Neural cell (in vitro differentiated cells): ENCODE data around the gene NKAIN2. TPM values are rescaled to one million over a fixed set of nuclear protein-coding genes. Genes with fewer than 3 reads are reported as not detected.

ENCODE experiments used
- H2AFZ ChIP-seq: fragments of 200-600, 300-800 bp; sonication (generic), shearing (Covaris generic); 2 replicates; pipeline ENCODE4 v1.6.0; 2014; ENCODE audit warnings: low read depth, mild to moderate bottlenecking, antibody characterized with exemption, low read length, moderate library complexity
- H3F3A ChIP-seq: fragments of 200-600 bp; shearing (Covaris generic); 2 replicates; pipeline ENCODE4 v1.6.1; 2016; ENCODE audit warnings: mild to moderate bottlenecking, moderate library complexity, mixed read lengths, antibody characterized with exemption, low read length; ENCODE audit not compliant: insufficient read depth, poor library complexity, severe bottlenecking
- H3K27ac ChIP-seq: fragments of 200-600, 300-800 bp; sonication (generic), shearing (Covaris generic); 2 replicates; pipeline ENCODE4 v1.5.1; 2014; ENCODE audit warnings: mild to moderate bottlenecking, low read length, moderate library complexity
- H3K27me3 ChIP-seq: fragments of 300-800, 200-600 bp; sonication (generic), shearing (Covaris generic); 2 replicates; pipeline ENCODE4 v1.6.0; 2014; ENCODE audit warnings: mild to moderate bottlenecking, low read depth, low read length, moderate library complexity; ENCODE audit not compliant: insufficient read depth
- H3K36me3 ChIP-seq: fragments of 300-800, 200-600 bp; sonication (generic), shearing (Covaris generic); 2 replicates; pipeline ENCODE4 v1.5.1; 2014; ENCODE audit warnings: mild to moderate bottlenecking, antibody characterized with exemption, low read length, moderate library complexity; ENCODE audit not compliant: insufficient read depth
- H3K4me2 ChIP-seq: fragments of 300-800, 200-600 bp; sonication (generic), shearing (Covaris generic); 2 replicates; pipeline ENCODE4 v1.6.0; 2014; ENCODE audit warnings: mild to moderate bottlenecking, low read length
- H3K4me3 ChIP-seq: fragments of 300-800, 200-600 bp; sonication (generic), shearing (Covaris generic); 2 replicates; pipeline ENCODE4 v1.5.1; 2014; ENCODE audit warnings: mild to moderate bottlenecking, low read length, moderate library complexity
- H3K79me2 ChIP-seq: fragments of 200-600 bp; shearing (Covaris generic); replicated peaks from 2 replicates; pipeline ENCODE4 v1.6.0; 2014; ENCODE audit warnings: mild to moderate bottlenecking, low read length, moderate library complexity; ENCODE audit not compliant: insufficient read depth
- H3K9ac ChIP-seq: fragments of 300-800, 200-600 bp; sonication (generic), shearing (Covaris generic); 2 replicates; pipeline ENCODE4 v1.6.1; 2016; ENCODE audit warnings: mild to moderate bottlenecking, low read length, mixed read lengths
- H3K9me2 ChIP-seq: fragments of 200-600 bp; shearing (Covaris generic); 2 replicates; pipeline ENCODE4 v1.6.1; 2016; ENCODE audit warnings: mild to moderate bottlenecking, low read length, mixed read lengths; ENCODE audit not compliant: insufficient read depth
- H3K9me3 ChIP-seq: fragments of 200-600, 300-800 bp; sonication (generic), shearing (Covaris generic); 2 replicates; pipeline ENCODE4 v1.6.1; 2016; ENCODE audit warnings: mild to moderate bottlenecking, mixed run types, low read length, moderate library complexity, mixed read lengths
- H4K20me1 ChIP-seq: fragments of 200-600 bp; shearing (Covaris generic); 2 replicates; pipeline ENCODE4 v1.6.1; 2016; ENCODE audit warnings: mild to moderate bottlenecking, mixed run types; ENCODE audit not compliant: insufficient read depth
- EP300 ChIP-seq: fragments of 450-650 bp; conservative IDR thresholded peaks from 2 replicates; pipeline ENCODE4 v1.6.1; 2014; ENCODE audit warnings: antibody characterized with exemption, mild to moderate bottlenecking, moderate library complexity; ENCODE audit not compliant: poor library complexity, severe bottlenecking
- EZH2 ChIP-seq: fragments of 200-600, 300-800 bp; shearing (Covaris generic), sonication (generic); IDR thresholded peaks from 2 replicates; pipeline ENCODE4 v1.6.1; 2014; ENCODE audit warnings: antibody characterized with exemption, low read length, borderline replicate concordance, mild to moderate bottlenecking; ENCODE audit not compliant: insufficient read depth, poor library complexity, severe bottlenecking
- MXI1 ChIP-seq: fragments of 450-650 bp; conservative IDR thresholded peaks from 2 replicates; pipeline ENCODE4 v1.6.1; 2014; ENCODE audit warnings: antibody characterized with exemption, mild to moderate bottlenecking; ENCODE audit not compliant: poor library complexity, severe bottlenecking
- POLR2AphosphoS5 ChIP-seq: IDR thresholded peaks from 2 replicates; pipeline ENCODE4 v1.6.1; 2012
- RAD21 ChIP-seq: fragments of 450-650 bp; conservative IDR thresholded peaks from 2 replicates; pipeline ENCODE4 v1.6.1; 2014; ENCODE audit warnings: antibody characterized with exemption, mild to moderate bottlenecking, moderate library complexity
- SMC3 ChIP-seq: fragments of 450-650 bp; conservative IDR thresholded peaks from 2 replicates; pipeline ENCODE4 v1.6.1; 2014; ENCODE audit warnings: antibody characterized with exemption, mild to moderate bottlenecking, moderate library complexity; ENCODE audit not compliant: poor library complexity
- TAF1 ChIP-seq: IDR thresholded peaks from 2 replicates; pipeline ENCODE4 v1.6.1; 2012; ENCODE audit warnings: low read depth
- polyA plus RNA-seq: library from polyadenylated mRNA; depleted of rRNA; stranded (reverse); fragments of >200 nt; gene quantifications from 2 replicates; pipeline ENCODE4 v1.2.3, GENCODE V29; 2014
- TF ChIP-seq, protein P1 (sequence below): fragments of 450-650 bp; IDR thresholded peaks from 2 replicates; pipeline ENCODE4 v1.5.1; 2014; ENCODE audit warnings: antibody characterized with exemption, mild to moderate bottlenecking, moderate library complexity; ENCODE audit not compliant: poor library complexity, severe bottlenecking
- TF ChIP-seq, protein P2 (sequence below): IDR thresholded peaks from 2 replicates; pipeline ENCODE4 v1.6.1; 2012; ENCODE audit warnings: borderline replicate concordance

The NKAIN2 gene
- polyA plus RNA-seq, 1 donor from 2014 or later, result 23.2 TPM

DNA sequence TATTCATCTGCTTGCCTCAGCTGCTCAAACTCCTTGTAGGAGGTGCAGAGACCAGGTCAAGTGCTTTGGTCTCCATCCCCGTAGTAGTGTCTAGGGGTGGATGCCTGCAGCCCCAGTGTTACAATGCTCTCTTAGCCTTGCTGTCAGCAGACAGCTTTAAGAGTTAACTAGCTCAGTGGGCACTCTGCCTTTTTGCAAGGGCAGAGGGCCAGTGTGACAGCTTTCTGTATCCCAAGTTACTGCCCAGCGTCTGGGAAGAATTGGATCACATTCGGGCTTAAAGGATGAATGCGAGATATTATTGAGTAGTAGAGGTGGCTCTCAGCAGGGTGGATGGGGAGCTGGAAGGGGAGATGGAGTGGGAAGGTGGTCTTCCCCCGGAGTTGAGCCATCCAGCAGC lies 818.7 kb downstream of the NKAIN2 start:
- H3K27ac ChIP-seq, result no peak overlapping the region
- H3F3A ChIP-seq, result no peaks in the 10 kb centered on the region
- H3K4me2 ChIP-seq, result no peak overlapping the region
- no peak overlapping the region for H3K9ac ChIP-seq
- H3K9me2 ChIP-seq, result no peaks in the 10 kb centered on the region
- H3K36me3 ChIP-seq, result no peaks in the 10 kb centered on the region
- no peaks in the 10 kb centered on the region for H3K9me3 ChIP-seq
- H3K27me3 ChIP-seq, result no peaks in the 10 kb centered on the region
- H3K79me2 ChIP-seq, result no peaks in the 10 kb centered on the region
- no peak for TF ChIP-seq POLR2AphosphoS5
- no peak for TF ChIP-seq TAF1
- TF ChIP-seq EP300, result no peak
- no peak for TF ChIP-seq MXI1
- TF ChIP-seq EZH2, result no peak
- TF ChIP-seq RAD21, result no peak
- no peaks in the 10 kb centered on the region for H4K20me1 ChIP-seq
- H3K4me3 ChIP-seq, result no peak overlapping the region
- H2AFZ ChIP-seq, result no peak overlapping the region

DNA sequence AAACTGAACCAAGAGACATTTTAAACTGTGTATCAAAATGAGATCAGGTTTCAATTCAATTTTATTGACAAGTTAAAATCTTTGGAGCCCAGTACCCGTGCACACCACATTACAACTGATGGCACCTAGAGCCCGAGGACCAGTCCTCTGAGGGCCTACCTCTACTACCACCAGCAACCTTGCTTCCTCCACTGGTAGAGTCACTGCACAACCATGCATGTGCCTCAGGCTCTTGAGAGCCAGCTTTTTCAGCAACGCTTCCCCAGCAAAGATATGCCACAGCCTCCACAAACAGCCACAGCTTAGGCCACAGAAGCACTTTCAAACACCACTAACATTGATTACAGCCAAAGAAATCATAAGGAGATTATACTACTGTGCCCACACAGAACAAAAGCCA lies 830.0 kb downstream of the NKAIN2 start:
- Histone ChIP-seq H3K27ac (no peak overlapping the region), H3K9me3 (no peaks in the 10 kb centered on the region), H3K4me3 (no peak overlapping the region), H3K36me3 (no peaks in the 10 kb centered on the region), H3K79me2 (no peaks in the 10 kb centered on the region), H3K4me2 (no peak overlapping the region), H4K20me1 (no peaks in the 10 kb centered on the region), H3K9me2 (no peaks in the 10 kb centered on the region), H3F3A (no peaks in the 10 kb centered on the region), H3K27me3 (no peaks in the 10 kb centered on the region), H2AFZ (no peak overlapping the region), H3K9ac (no peak overlapping the region)
- TF ChIP-seq TAF1 (no peak), SMC3 (no peak), POLR2AphosphoS5 (no peak), RAD21 (no peak), MXI1 (no peak), EZH2 (no peak), EP300 (no peak)
- TF ChIP-seq, protein P1, sequence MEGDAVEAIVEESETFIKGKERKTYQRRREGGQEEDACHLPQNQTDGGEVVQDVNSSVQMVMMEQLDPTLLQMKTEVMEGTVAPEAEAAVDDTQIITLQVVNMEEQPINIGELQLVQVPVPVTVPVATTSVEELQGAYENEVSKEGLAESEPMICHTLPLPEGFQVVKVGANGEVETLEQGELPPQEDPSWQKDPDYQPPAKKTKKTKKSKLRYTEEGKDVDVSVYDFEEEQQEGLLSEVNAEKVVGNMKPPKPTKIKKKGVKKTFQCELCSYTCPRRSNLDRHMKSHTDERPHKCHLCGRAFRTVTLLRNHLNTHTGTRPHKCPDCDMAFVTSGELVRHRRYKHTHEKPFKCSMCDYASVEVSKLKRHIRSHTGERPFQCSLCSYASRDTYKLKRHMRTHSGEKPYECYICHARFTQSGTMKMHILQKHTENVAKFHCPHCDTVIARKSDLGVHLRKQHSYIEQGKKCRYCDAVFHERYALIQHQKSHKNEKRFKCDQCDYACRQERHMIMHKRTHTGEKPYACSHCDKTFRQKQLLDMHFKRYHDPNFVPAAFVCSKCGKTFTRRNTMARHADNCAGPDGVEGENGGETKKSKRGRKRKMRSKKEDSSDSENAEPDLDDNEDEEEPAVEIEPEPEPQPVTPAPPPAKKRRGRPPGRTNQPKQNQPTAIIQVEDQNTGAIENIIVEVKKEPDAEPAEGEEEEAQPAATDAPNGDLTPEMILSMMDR, result no peak
- TF ChIP-seq, protein P2, sequence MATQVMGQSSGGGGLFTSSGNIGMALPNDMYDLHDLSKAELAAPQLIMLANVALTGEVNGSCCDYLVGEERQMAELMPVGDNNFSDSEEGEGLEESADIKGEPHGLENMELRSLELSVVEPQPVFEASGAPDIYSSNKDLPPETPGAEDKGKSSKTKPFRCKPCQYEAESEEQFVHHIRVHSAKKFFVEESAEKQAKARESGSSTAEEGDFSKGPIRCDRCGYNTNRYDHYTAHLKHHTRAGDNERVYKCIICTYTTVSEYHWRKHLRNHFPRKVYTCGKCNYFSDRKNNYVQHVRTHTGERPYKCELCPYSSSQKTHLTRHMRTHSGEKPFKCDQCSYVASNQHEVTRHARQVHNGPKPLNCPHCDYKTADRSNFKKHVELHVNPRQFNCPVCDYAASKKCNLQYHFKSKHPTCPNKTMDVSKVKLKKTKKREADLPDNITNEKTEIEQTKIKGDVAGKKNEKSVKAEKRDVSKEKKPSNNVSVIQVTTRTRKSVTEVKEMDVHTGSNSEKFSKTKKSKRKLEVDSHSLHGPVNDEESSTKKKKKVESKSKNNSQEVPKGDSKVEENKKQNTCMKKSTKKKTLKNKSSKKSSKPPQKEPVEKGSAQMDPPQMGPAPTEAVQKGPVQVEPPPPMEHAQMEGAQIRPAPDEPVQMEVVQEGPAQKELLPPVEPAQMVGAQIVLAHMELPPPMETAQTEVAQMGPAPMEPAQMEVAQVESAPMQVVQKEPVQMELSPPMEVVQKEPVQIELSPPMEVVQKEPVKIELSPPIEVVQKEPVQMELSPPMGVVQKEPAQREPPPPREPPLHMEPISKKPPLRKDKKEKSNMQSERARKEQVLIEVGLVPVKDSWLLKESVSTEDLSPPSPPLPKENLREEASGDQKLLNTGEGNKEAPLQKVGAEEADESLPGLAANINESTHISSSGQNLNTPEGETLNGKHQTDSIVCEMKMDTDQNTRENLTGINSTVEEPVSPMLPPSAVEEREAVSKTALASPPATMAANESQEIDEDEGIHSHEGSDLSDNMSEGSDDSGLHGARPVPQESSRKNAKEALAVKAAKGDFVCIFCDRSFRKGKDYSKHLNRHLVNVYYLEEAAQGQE, result no peak

DNA sequence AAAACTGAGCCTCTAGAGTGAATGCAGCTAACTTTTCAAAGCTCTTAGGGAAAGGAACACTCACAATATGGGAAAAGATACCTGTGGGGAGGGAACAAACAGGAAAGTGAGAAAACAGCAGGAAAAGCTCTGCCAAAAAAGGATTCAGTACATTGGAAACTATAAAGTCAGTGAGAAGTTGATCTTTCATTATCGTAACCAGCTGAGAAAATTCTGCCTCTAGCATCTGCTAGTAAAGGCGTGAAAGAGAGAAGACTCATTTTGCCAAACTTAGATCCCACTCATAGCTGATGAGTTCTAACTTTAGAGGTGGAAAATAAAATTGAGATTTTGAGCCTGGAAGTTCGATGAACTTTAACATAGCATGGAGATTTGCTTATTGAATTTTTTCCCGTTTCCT lies 836.8 kb downstream of the NKAIN2 start:
- Histone ChIP-seq H4K20me1 (no peaks in the 10 kb centered on the region), H3K4me2 (no peak overlapping the region), H3K9me2 (no peaks in the 10 kb centered on the region), H3K27me3 (no peaks in the 10 kb centered on the region), H3F3A (no peaks in the 10 kb centered on the region), H3K4me3 (no peak overlapping the region), H2AFZ (no peak overlapping the region), H3K9ac (no peak overlapping the region), H3K36me3 (no peaks in the 10 kb centered on the region), H3K27ac (no peak overlapping the region), H3K9me3 (no peaks in the 10 kb centered on the region), H3K79me2 (no peaks in the 10 kb centered on the region)
- TF ChIP-seq RAD21 (no peak), EP300 (no peak), MXI1 (no peak), SMC3 (no peak)
